Ovary (tissue), 1 donor: ENCODE measurements around the gene ALOX12B.

ENCODE experiments used
- EP300 ChIP-seq: sonication (generic); formaldehyde crosslinking; IDR thresholded peaks from one replicate; pipeline ENCODE4 v1.6.1; 2017; ENCODE audit warnings: antibody characterized with exemption
- POLR2A ChIP-seq: fragments of 450-650 bp; IDR thresholded peaks from one replicate; pipeline ENCODE4 v1.6.1; 2017; ENCODE audit warnings: antibody characterized with exemption, mild to moderate bottlenecking, moderate library complexity

GRCh38 chr17:8116776-8117175, 29.3 kb upstream of the ALOX12B start:
- TF ChIP-seq EP300 (no peak), POLR2A (no peak)
